ENCODE data around the gene B3GNT9.

B3GNT9 gene

DNA sequence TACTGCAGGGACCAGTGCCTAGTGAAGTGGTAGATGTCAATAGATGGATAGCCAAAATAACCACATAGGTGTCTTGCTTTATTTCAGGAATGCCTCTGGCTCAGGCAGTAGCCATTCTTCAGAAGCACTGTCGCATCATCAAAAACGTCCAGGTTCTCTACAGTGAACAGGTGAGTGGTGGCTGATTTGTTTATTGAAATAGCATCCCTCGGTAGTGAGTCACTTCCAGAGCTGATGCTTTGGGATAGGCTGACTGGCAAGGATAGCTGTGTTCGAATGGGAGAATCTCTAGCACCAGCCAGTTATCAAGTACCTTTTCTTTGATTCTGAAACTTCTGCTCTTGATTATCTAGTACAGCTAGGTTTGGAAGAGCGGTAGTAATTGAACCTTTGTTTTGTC is 30.8 kb downstream of the B3GNT9 start:
- in situ Hi-C loops (cut with HindIII; ENCODE audit: low sequenced_read_pairs) = no loop called here

GRCh38 chr16:67117716-67118115 is 33.1 kb downstream of the B3GNT9 start:
- in situ Hi-C loops (cut with HindIII; ENCODE audit: low sequenced_read_pairs) = no loop called here

DNA sequence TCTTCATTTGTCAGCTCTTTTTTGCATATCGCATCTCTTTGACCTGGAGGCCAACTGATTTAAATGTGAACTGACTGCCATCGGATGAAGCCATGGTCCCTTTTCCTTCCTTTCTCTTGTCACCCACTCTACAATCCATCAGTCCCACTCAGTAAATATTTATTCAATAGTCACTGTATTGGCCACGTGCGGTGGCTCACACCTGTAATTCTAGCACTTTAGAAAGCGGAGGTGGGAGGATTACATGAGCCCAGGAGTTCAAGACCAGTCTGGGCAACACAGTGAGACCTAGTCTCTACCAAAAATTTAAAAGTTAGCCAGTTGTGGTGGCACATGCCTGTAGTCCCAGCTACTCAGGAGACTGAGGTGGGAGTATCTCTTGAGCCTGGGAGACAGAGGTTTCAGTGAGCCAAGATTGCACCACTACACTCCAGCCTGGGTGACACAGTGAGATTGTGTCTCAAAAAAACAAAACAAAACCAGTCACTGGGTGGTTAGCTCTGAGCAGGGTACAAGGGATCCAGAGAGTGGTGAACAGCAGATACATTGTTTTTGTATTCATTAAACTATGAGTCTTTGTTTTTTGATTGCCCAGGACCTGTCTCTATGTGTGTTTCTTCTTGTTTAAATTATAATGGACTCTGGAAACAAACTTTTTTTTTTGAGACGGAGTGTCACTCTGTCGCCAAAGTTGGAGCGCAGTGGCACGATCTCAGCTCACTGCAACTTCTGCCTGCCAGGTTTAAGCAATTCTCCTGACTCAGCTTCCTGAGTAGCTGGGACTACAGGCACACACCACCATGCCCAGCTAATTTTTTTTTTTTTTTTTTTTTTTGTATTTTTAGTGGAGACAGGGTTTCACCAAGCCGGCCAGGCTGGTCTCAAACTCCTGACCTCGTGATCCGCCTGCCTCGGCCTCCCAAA is 34.1 kb downstream of the B3GNT9 start:
- in situ Hi-C loops (cut with HindIII; ENCODE audit: low sequenced_read_pairs) = no loop called here

DNA sequence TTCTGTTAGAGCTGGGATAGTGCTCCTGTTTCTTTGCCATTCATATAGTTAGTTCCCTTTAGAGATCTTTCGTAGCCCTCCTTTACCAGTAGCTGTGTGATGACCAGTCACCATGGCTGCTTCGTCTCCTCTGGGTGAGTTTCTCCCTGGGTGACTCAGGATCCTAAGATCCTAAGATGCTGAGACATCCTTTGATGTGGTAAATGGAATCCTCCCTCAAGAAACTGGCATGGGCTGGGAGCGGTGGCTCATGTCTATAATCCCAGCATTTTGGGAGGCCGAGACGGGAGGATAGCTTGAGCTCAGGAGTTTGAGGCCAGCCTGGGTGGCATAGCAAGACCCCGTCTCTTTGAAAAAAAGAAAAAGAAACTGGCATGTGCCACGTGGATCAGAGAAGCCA is 35.2 kb downstream of the B3GNT9 start:
- in situ Hi-C loops (cut with HindIII; ENCODE audit: low sequenced_read_pairs) = no loop called here

- in situ Hi-C loops (cut with HindIII; ENCODE audit: low sequenced_read_pairs) = no loop called here
Measured at GRCh38 chr16:67114793-67115192, 36.0 kb downstream of the B3GNT9 start.

GRCh38 chr16:67112591-67113399 is 38.0 kb downstream of the B3GNT9 start:
- in situ Hi-C loops (cut with HindIII; ENCODE audit: low sequenced_read_pairs) = no loop called here

DNA sequence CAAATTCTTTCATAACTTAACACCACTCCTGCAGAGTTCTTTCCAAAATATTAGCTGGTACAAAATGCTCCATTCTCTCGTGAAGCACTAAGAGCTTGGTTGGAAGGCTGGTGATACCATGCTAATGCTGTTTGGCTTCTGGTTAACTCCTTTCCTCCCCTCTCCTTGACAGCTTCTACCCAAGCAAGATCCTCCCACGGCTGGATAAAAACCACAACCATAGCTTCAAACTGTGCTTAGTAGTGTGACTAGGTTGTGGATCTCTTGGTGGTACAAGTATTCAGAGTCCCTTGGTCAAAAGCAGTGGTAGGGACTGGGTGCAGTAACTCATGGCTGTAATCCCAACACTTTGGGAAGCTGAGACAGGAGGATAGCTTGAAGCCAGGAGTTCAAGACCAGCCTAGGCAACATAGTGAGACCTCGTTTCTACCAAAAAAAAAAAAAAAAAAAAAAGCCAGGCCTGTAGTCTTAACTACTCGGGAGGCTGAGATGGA is 38.8 kb downstream of the B3GNT9 start:
- in situ Hi-C loops (cut with HindIII; ENCODE audit: low sequenced_read_pairs) = no loop called here

DNA sequence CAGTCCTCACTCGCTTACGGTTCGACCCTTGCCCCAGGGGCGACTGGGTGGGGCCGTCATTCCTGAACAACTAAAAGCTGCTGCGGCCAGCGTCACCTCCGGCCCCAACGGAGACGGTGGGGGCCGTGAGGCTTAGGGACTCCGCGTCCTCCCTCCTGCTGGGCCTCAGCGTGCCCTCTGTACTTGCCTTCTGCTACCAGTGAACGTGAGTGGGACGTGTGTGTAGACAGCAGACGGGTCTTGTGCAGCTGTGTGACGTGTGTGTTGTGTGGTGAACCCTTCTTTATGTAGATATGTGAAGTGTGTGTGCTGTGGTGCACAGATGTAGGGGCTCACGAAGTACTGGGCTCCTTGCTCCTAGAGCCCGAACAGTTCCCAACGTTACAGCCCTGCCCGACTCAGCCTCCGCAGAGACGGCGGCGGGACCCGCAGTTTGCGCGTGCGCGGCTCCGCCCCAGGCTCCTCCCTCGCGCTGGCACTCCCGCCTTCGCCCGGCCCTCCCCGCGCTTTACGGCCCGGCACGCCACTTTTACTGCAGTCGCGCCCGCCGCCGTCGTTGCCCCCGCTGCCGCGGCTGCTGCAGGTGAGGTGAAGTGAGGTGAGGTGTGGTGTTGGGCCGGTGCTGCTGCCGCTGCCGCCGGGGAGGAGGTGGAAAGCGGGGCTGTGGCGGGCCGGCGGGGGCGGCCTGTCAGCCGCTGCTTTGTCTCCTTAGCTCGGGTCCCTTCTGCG is 41.2 kb downstream of the B3GNT9 start, which contains the start of gene PHAF1:
PHAF1 (plus strand) TSS at position 535 of the 729 bp plus-strand sequence. CDS start 235 bp downstream, outside the sequence.
- in situ Hi-C loops (cut with HindIII; ENCODE audit: low sequenced_read_pairs) = no loop called here

GRCh38 chr16:67108931-67109406 is 41.8 kb downstream of the B3GNT9 start:
- in situ Hi-C loops (cut with HindIII; ENCODE audit: low sequenced_read_pairs) = no loop called here

- in situ Hi-C loops (cut with HindIII; ENCODE audit: low sequenced_read_pairs) = no loop called here
Measured at GRCh38 chr16:67108489-67108888, 42.3 kb downstream of the B3GNT9 start.

- in situ Hi-C loops (cut with HindIII; ENCODE audit: low sequenced_read_pairs) = no loop called here
Measured at GRCh38 chr16:67105881-67106280, 44.9 kb downstream of the B3GNT9 start.

DNA sequence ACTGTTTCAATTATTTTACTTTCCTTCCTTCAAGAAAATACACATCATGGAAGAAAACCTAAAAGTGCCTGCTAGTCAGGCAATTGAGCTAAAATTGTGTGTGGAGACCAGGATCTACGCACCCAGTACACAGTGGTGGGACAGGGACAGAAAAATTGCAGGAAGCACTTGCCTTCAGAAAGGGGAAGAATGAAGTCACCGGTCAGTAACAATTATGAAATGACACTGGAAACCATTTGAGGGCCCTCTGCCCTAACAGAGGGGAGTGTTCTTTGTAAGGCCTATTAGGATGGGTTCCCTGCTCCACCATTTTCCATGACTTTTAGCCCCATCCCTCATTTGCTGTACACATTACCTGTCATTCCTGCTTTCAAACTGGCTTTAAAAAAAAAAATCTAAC is 45.6 kb downstream of the B3GNT9 start:
- in situ Hi-C loops (cut with HindIII; ENCODE audit: low sequenced_read_pairs) = no loop called here

GRCh38 chr16:67104845-67105244 is 46.0 kb downstream of the B3GNT9 start:
- in situ Hi-C loops (cut with HindIII; ENCODE audit: low sequenced_read_pairs) = no loop called here

DNA sequence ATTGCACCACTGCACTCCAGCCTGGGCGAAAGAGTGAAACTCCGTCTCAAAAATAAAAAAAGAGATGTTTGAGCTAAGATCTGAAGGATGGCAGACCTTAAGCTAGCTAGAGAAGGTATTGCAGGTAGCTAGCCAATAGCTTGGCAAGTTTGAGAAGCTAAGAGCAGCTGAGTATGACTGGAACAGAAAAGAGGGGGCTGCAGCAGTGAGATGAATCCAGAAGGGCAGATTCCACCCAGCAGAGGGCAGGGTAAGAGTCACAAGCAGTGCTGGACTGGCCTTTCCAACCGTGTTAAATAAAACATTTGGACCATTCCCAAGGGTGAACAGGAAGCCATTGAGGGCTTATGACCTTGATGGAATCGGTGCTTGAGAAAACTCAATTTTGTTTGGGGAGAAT is 46.7 kb downstream of the B3GNT9 start:
- in situ Hi-C loops (cut with HindIII; ENCODE audit: low sequenced_read_pairs) = no loop called here

GRCh38 chr16:67101311-67102082 is 49.3 kb downstream of the B3GNT9 start:
- in situ Hi-C loops (cut with HindIII; ENCODE audit: low sequenced_read_pairs) = no loop called here

DNA sequence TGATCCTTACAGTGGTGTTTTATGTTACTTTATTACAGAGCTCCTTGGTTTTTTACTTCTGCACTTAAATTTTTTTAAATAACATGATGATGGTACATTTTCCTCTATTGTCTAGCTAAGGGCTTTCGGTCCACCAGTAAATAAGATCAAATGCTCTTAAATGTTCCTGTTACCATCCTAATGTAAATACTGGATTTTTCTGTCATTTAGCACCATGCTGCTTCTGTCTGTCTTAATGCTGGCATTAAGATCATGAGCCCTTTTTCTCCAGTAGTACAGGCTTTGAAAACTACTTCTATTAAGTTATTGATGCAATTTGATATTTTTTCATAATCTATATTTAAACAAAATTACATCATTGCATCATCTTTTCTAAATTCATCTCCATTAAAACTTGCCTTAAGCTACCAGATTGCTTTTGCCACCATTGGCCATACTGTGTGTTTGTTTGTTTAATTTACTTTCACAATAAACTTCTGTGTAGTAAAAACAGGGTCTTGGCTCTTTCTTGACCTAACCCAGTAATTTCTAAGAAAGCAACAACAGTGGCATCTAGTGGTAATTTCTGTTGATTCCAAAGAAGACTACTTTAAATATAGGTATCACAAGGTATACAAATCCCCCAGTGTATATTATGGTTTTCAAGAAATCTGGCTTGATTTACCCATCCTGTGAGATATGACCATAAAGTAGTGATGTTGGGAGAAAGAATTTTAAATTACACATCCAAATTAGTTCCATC is 50.1 kb downstream of the B3GNT9 start:
- in situ Hi-C loops (cut with HindIII; ENCODE audit: low sequenced_read_pairs) = no loop called here

GRCh38 chr16:67098599-67098998 is 52.2 kb downstream of the B3GNT9 start:
- in situ Hi-C loops (cut with HindIII; ENCODE audit: low sequenced_read_pairs) = loop anchor here (5.0 kb wide), 1 partner anchor 34 kb away; no protein-coding TSS in a partner anchor

Data from endothelial cell of hepatic sinusoid (primary cell).